ENCODE data around the gene MDK. TPM values are rescaled to one million over a fixed set of nuclear protein-coding genes. Genes with fewer than 3 reads are reported as not detected.

MDK gene
- total and polyA plus RNA-seq, 2 donors (not counting 3 experiments of a cell fraction or from before 2014, with no cell fraction given) = 331 to 893 TPM

DNA sequence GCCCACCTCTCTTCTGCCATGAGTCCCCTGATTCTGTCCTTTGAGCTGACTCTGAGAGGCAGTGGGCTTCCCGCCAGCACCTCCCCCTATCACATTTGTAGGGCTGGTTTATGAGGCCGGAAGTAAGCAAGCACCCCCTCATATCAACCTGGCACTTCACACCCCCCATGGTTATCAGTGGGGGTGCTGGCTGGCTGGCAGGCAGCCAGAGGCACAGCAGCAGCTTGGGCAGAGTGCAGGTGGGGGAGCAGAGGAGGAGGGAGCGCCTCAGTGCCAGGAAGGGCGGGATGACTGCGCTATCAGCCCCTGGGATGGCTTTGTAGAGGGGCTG lies 33.0 kb downstream of the MDK start:
- no peak overlapping the region for H3K27ac ChIP-seq (ENCODE audit: insufficient read depth, low read depth, low read length)
- H3K36me3 ChIP-seq (ENCODE audit: control insufficient read depth in 2 of 2, extremely low read depth in 1 of 2, insufficient read depth in 2 of 2, low read length in 2 of 2) = peaks cover 0 to 17% of the 10 kb centered on the region in 2 experiments
- intact Hi-C loops (cut with micrococcal nuclease) (no loop called here), dilution Hi-C loops (cut with MboI; ENCODE audit: extremely low pct_ligation_motif_present, low sequenced_read_pairs) (no loop called here)
- no peak overlapping the region for H3K4me2 ChIP-seq (ENCODE audit: insufficient read depth, low read length)
- no peak overlapping the region for H3K4me3 ChIP-seq (replicated peaks in 1 of 3; ENCODE audit: insufficient read depth in 1 of 3, low read depth in 1 of 3, low read length in 3 of 3)
- no peaks in the 10 kb centered on the region for H4K20me1 ChIP-seq (replicated peaks; ENCODE audit: control insufficient read depth, extremely low read depth, insufficient read depth, low read length)
- no peaks in the 10 kb centered on the region for H3K9me1 ChIP-seq (replicated peaks; ENCODE audit: control insufficient read depth, extremely low read depth, insufficient read depth, low read length)
- no peak for FAIRE-seq
- H3K27me3 ChIP-seq (ENCODE audit: control insufficient read depth in 2 of 2, insufficient read depth in 2 of 2, low read length in 2 of 2) = no peaks in the 10 kb centered on the region
- H2AFZ ChIP-seq (ENCODE audit: low read depth, low read length) = no peak overlapping the region
- no peak overlapping the region for H3K9ac ChIP-seq (replicated peaks; ENCODE audit: extremely low read depth, insufficient read depth, low read length)
- CTCF ChIA-PET = interaction anchor here (1.8 kb wide), 1 partner anchor 115 kb away, joined by 6 read pairs; no protein-coding TSS in a partner anchor
- POLR2A ChIA-PET = no interaction called here
- no peak for DNase-seq (ENCODE audit: low read depth, low spot score)
- no peaks in the 10 kb centered on the region for H3K9me3 ChIP-seq (replicated peaks; ENCODE audit: control insufficient read depth, insufficient read depth, low read length)
- TF ChIP-seq POLR2A (IDR thresholded peaks at IDR 0.05; ENCODE audit: low read depth, low read length) (no peak), FOS (IDR thresholded peaks at IDR 0.05; ENCODE audit: borderline replicate concordance, insufficient read depth, low read length) (no peak), GATA2 (IDR thresholded peaks at IDR 0.05; ENCODE audit: insufficient read depth, insufficient read length, low read depth, low read length) (no peak), EZH2 (IDR thresholded peaks at IDR 0.05; ENCODE audit: borderline replicate concordance, low read depth, low read length, severe bottlenecking) (no peak), JUN (IDR thresholded peaks at IDR 0.05; ENCODE audit: borderline replicate concordance, insufficient read depth, insufficient read length, low read depth) (no peak), POLR2AphosphoS5 (IDR thresholded peaks at IDR 0.05; ENCODE audit: insufficient read depth, low read depth, low read length) (no peak), MYC (IDR thresholded peaks at IDR 0.05; ENCODE audit: low read depth, low read length) (no peak)
- TF ChIP-seq, protein P1, sequence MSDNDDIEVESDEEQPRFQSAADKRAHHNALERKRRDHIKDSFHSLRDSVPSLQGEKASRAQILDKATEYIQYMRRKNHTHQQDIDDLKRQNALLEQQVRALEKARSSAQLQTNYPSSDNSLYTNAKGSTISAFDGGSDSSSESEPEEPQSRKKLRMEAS (IDR thresholded peaks at IDR 0.05; ENCODE audit: insufficient read depth, insufficient read length) = no peak
- TF ChIP-seq, protein P2, sequence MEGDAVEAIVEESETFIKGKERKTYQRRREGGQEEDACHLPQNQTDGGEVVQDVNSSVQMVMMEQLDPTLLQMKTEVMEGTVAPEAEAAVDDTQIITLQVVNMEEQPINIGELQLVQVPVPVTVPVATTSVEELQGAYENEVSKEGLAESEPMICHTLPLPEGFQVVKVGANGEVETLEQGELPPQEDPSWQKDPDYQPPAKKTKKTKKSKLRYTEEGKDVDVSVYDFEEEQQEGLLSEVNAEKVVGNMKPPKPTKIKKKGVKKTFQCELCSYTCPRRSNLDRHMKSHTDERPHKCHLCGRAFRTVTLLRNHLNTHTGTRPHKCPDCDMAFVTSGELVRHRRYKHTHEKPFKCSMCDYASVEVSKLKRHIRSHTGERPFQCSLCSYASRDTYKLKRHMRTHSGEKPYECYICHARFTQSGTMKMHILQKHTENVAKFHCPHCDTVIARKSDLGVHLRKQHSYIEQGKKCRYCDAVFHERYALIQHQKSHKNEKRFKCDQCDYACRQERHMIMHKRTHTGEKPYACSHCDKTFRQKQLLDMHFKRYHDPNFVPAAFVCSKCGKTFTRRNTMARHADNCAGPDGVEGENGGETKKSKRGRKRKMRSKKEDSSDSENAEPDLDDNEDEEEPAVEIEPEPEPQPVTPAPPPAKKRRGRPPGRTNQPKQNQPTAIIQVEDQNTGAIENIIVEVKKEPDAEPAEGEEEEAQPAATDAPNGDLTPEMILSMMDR (IDR thresholded peaks at IDR 0.05; ENCODE audit: extremely low read depth in 1 of 2, insufficient read depth in 1 of 2, low read depth in 1 of 2, low read length in 2 of 2) = no peak
- no peaks in the 10 kb centered on the region for H3K79me2 ChIP-seq (ENCODE audit: control insufficient read depth, insufficient read depth, low read length)
- BruUV-seq (replicated peaks) = no TSS peak
- no peaks in the 10 kb centered on the region for H3K4me1 ChIP-seq (ENCODE audit: control insufficient read depth, extremely low read depth, insufficient read depth, low read length)
